Measurements from ENCODE around the gene URAD.
"Not testable (repeated sequence)": the region's sequence is repeated elsewhere in the genome, so short reads cannot be mapped to it uniquely, and the experiment has no call there.

URAD gene

GRCh38 chr13:27965740-27966640, 22.5 kb downstream of the URAD start:
- no peak for DNase-seq (ENCODE audit: insufficient read length, low spot score)
- no peak for FAIRE-seq
- no peak for TF ChIP-seq POLR2AphosphoS5 (IDR thresholded peaks at IDR 0.05; ENCODE audit: low read depth, low read length)
- no peak for TF ChIP-seq PAX5 (IDR thresholded peaks at IDR 0.05; ENCODE audit: insufficient read depth, low read length, severe bottlenecking)
- no peak for TF ChIP-seq SPI1 (IDR thresholded peaks at IDR 0.05; ENCODE audit: low read depth, low read length)
- no peak for TF ChIP-seq POLR2A (IDR thresholded peaks at IDR 0.05; ENCODE audit: low read depth, low read length)
- no peak for TF ChIP-seq TAF1 (IDR thresholded peaks at IDR 0.05; ENCODE audit: low read depth, low read length)
- no peak for TF ChIP-seq POU2F2 (IDR thresholded peaks at IDR 0.05; ENCODE audit: low read depth, low read length)

GRCh38 chr13:27965343-27965739, 23.2 kb downstream of the URAD start:
- DNase-seq (ENCODE audit: insufficient read length, low spot score) (no peak), FAIRE-seq (no peak)
- no peak for TF ChIP-seq SPI1 (IDR thresholded peaks at IDR 0.05; ENCODE audit: low read depth, low read length)
- TF ChIP-seq TAF1 (IDR thresholded peaks at IDR 0.05; ENCODE audit: low read depth, low read length): no peak
- no peak for TF ChIP-seq POU2F2 (IDR thresholded peaks at IDR 0.05; ENCODE audit: low read depth, low read length)
- TF ChIP-seq POLR2AphosphoS5 (IDR thresholded peaks at IDR 0.05; ENCODE audit: low read depth, low read length): no peak
- TF ChIP-seq PAX5 (IDR thresholded peaks at IDR 0.05; ENCODE audit: insufficient read depth, low read length, severe bottlenecking): no peak
- TF ChIP-seq POLR2A (IDR thresholded peaks at IDR 0.05; ENCODE audit: low read depth, low read length): no peak

- no peak for TF ChIP-seq POLR2A (IDR thresholded peaks at IDR 0.05; ENCODE audit: low read depth, low read length)
- no peak for TF ChIP-seq PAX5 (IDR thresholded peaks at IDR 0.05; ENCODE audit: insufficient read depth, low read length, severe bottlenecking)
- no peak for TF ChIP-seq POU2F2 (IDR thresholded peaks at IDR 0.05; ENCODE audit: low read depth, low read length)
- no peak for TF ChIP-seq POLR2AphosphoS5 (IDR thresholded peaks at IDR 0.05; ENCODE audit: low read depth, low read length)
- TF ChIP-seq SPI1 (IDR thresholded peaks at IDR 0.05; ENCODE audit: low read depth, low read length): no peak
- TF ChIP-seq TAF1 (IDR thresholded peaks at IDR 0.05; ENCODE audit: low read depth, low read length): no peak
- FAIRE-seq: no peak
- DNase-seq (ENCODE audit: insufficient read length, low spot score): no peak
Observed at GRCh38 chr13:27964741-27965323, 23.7 kb downstream of the URAD start.

- not testable (repeated sequence) for DNase-seq (ENCODE audit: insufficient read length, low spot score); FAIRE-seq
Observed at GRCh38 chr13:27964206-27964605, 24.3 kb downstream of the URAD start.

- TF ChIP-seq PAX5 (IDR thresholded peaks at IDR 0.05; ENCODE audit: insufficient read depth, low read length, severe bottlenecking) (no peak), POLR2AphosphoS5 (IDR thresholded peaks at IDR 0.05; ENCODE audit: low read depth, low read length) (no peak), POU2F2 (IDR thresholded peaks at IDR 0.05; ENCODE audit: low read depth, low read length) (no peak), SPI1 (IDR thresholded peaks at IDR 0.05; ENCODE audit: low read depth, low read length) (no peak), TAF1 (IDR thresholded peaks at IDR 0.05; ENCODE audit: low read depth, low read length) (no peak), POLR2A (IDR thresholded peaks at IDR 0.05; ENCODE audit: low read depth, low read length) (no peak)
- FAIRE-seq: no peak
- no peak for DNase-seq (ENCODE audit: insufficient read length, low spot score)
Observed at GRCh38 chr13:27963491-27963890, 25.0 kb downstream of the URAD start.

- no peak for TF ChIP-seq POU2F2 (IDR thresholded peaks at IDR 0.05; ENCODE audit: low read depth, low read length)
- TF ChIP-seq SPI1 (IDR thresholded peaks at IDR 0.05; ENCODE audit: low read depth, low read length): no peak
- no peak for TF ChIP-seq POLR2AphosphoS5 (IDR thresholded peaks at IDR 0.05; ENCODE audit: low read depth, low read length)
- TF ChIP-seq POLR2A (IDR thresholded peaks at IDR 0.05; ENCODE audit: low read depth, low read length): no peak
- TF ChIP-seq TAF1 (IDR thresholded peaks at IDR 0.05; ENCODE audit: low read depth, low read length): no peak
- TF ChIP-seq PAX5 (IDR thresholded peaks at IDR 0.05; ENCODE audit: insufficient read depth, low read length, severe bottlenecking): no peak
- DNase-seq (ENCODE audit: insufficient read length, low spot score) (no peak), FAIRE-seq (no peak)
Observed at GRCh38 chr13:27962982-27963381, 25.5 kb downstream of the URAD start.

GRCh38 chr13:27962128-27962841, 26.2 kb downstream of the URAD start:
- FAIRE-seq (no peak), DNase-seq (ENCODE audit: insufficient read length, low spot score) (no peak)
- TF ChIP-seq SPI1 (IDR thresholded peaks at IDR 0.05; ENCODE audit: low read depth, low read length) (no peak), POU2F2 (IDR thresholded peaks at IDR 0.05; ENCODE audit: low read depth, low read length) (no peak), POLR2AphosphoS5 (IDR thresholded peaks at IDR 0.05; ENCODE audit: low read depth, low read length) (no peak), TAF1 (IDR thresholded peaks at IDR 0.05; ENCODE audit: low read depth, low read length) (no peak), POLR2A (IDR thresholded peaks at IDR 0.05; ENCODE audit: low read depth, low read length) (no peak), PAX5 (IDR thresholded peaks at IDR 0.05; ENCODE audit: insufficient read depth, low read length, severe bottlenecking) (no peak)

- FAIRE-seq (no peak), DNase-seq (ENCODE audit: insufficient read length, low spot score) (no peak)
- no peak for TF ChIP-seq POLR2A (IDR thresholded peaks at IDR 0.05; ENCODE audit: low read depth, low read length)
- TF ChIP-seq TAF1 (IDR thresholded peaks at IDR 0.05; ENCODE audit: low read depth, low read length): no peak
- TF ChIP-seq POLR2AphosphoS5 (IDR thresholded peaks at IDR 0.05; ENCODE audit: low read depth, low read length): no peak
- TF ChIP-seq POU2F2 (IDR thresholded peaks at IDR 0.05; ENCODE audit: low read depth, low read length): no peak
- TF ChIP-seq PAX5 (IDR thresholded peaks at IDR 0.05; ENCODE audit: insufficient read depth, low read length, severe bottlenecking): no peak
- no peak for TF ChIP-seq SPI1 (IDR thresholded peaks at IDR 0.05; ENCODE audit: low read depth, low read length)
Observed at GRCh38 chr13:27961227-27962085, 27.0 kb downstream of the URAD start.
